Esophagus mucosa (tissue), 1 donor: Measurements from ENCODE around the gene BTNL9. TPM values are rescaled to one million over a fixed set of nuclear protein-coding genes. Genes with fewer than 3 reads are reported as not detected.
"Not testable (repeated sequence)": the region's sequence is repeated elsewhere in the genome, so short reads cannot be mapped to it uniquely, and the experiment has no call there.

Source experiments
- ATAC-seq: fragments of 200-7000 bp; cut with Tn5 transposase; one replicate; pipeline ENCODE4 v1.9.1; 2020
- total RNA-seq: library from RNA; stranded (reverse); gene quantifications from one replicate; pipeline ENCODE4 v1.2.4, GENCODE V29; 2023
- donor health status: DM: yes; HTN: yes; CAD: no.

The BTNL9 gene
- total RNA-seq, 1 donor from 2014 or later, result 2.5 TPM

DNA sequence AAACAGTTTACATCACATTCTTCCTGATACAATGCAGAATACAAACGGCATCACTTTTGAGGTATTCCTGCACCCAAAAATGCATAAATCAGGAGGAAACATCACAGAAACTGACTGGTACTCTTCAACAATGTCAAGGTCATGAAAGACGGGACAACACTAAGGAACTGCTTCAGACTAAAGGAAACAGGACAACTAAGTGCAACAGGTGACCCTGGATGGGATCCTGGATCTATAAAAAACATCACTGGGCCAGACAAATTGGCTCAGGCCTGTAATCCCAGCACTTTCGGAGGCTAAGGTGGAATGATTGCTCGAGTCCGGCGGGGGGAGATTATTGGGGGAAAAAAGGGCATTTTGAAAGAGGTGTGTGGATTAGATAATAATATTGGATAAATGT lies 22.6 kb downstream of the BTNL9 start:
- ATAC-seq, result no peak

DNA sequence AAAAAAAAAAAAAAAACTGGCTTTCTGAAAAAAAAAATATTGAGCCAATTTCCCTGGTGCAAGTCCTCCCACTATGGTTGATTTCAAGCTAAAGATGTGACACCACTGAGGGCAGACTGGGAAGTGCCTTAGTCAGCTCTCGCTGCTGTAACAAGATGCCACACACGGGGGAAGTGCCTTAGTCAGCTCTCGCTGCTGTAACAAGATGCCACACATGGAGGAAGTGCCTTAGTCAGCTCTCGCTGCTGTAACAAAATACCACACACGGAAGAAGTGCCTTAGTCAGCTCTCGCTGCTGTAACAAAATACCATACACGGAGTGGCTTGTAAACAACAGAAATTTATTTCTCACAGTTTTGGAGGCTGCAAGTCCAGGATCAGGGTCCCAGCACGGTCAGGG lies 23.4 kb downstream of the BTNL9 start:
- no peak for ATAC-seq

DNA sequence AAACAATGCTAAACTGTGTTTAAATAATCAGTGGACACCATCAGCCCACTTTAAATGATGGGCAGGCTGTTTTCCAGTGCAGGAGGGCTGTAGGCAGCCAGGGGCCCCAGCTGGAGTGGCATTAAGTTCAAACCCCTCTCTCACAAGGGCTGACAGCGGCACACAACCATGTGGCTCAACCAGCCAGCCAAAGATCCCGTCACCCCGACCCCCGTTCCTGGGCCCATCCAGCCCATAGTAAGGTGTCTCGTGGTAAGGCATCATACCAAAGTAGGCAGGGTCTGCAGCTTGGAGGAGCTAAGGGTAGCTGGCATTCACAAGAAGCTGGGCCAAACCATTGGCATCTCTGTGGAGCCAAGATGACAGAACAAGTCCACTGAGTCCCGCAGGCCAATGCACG lies 24.9 kb downstream of the BTNL9 start:
- ATAC-seq, result no peak

DNA sequence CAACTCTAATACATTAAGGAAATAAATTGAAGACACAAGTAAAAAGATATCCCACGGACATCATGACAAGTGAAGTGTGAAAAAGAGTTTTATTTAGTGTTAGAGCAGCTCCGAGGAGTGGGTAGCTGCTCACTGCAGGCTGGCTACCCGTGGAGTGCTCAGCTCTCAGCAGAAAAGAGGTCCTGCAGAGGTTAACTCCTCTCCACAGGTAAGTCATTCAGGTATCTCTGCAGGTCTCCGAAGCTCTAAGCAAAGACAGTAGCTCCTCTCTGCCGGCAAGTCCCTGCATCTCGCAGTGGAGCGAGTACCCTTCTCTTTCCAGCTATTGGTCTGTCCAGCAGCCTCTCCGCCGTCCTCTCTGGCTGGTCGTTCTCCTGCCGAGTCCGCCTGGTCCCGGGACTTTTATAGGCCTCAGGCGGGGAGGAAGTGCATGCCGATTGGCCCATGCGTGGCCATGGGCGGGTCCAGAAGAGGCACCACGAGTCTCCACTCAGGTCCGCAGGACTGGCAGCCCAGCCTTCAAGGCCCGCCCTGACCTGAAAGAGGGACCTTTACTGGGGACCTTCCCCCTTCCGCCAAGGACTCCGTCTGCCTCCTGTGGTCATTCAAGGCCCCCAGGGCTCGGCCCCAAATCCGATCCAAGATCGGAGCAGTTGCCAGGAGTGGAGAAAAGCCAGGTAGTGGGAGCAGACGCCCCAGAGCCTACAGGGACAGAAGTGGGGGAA lies 29.9 kb downstream of the BTNL9 start:
- ATAC-seq, result peak; percentile 35

DNA sequence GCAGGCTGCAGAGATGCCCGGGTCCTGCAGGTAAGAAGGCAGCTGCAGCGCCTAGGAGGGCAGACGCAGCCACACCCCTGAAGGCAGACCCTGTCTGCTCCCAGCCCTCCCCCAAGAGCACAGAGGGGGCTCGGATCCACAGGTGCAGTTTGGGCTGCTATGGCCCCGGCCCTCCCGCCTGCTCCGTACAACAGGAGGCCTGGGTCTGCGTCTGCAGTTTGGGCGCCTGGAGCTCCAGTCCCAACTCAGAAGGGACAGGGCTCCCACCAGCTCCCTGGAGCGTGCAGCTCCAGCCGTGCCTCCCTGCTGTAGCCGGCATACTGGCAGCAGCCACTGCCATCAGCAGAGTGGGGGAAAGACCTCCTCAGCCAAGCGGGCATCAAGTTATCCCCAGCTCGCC lies 30.5 kb downstream of the BTNL9 start:
- no peak for ATAC-seq

DNA sequence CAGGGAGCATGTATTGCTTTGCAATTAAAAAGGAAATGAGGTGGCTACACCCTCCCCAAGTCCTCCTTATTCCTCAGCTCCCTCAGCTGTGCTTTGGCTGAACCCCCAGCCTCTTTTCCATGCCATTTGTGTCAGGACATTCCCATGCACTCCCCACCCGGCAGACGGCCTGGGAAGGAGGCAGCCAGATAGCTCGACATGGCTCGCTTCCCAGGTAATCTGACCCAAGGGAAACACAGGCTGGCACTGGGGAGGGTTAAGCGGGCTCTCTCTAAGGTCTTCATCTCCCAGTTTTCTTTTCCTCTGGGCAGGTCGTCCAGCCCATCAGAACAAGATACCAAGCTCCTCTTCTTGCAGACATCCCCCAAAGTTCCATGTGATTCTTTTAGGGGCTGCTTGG lies 31.2 kb downstream of the BTNL9 start:
- ATAC-seq, result no peak

DNA sequence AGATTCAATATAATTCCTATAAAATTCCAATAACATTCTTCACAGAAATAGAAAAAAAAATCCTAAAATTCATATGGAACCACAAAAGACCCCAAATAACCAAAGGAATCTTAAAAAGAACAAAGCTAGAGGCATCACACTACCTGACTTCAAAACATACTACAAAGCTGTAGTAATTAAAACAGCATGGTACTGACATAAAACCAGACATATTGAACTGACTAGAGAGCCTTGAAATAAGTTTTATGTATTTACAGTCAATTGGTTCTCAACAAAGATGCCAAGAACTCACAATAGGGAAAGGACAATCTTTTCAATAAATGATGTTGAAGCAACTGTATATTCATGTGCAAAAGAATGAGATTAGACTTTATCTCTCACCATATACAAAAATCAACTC lies 36.9 kb downstream of the BTNL9 start:
- no peak for ATAC-seq

DNA sequence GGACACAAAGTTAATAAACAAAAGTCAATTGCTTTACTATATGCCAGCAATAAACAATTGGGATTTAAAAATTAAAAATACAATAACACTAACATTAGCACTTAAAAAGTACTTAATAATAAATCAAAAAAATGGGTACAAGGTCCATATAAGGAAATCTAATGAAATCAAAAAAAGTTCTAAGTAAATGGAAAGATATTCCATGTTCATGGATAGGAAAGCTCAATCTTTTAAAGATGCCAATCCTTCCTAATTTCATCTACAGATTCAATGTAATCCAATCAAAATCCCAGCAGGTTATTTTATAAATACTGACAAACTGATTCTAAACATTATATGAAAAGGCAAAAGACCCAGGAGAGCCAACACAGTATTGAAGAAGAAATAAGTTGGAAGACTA lies 41.9 kb downstream of the BTNL9 start:
- no peak for ATAC-seq

DNA sequence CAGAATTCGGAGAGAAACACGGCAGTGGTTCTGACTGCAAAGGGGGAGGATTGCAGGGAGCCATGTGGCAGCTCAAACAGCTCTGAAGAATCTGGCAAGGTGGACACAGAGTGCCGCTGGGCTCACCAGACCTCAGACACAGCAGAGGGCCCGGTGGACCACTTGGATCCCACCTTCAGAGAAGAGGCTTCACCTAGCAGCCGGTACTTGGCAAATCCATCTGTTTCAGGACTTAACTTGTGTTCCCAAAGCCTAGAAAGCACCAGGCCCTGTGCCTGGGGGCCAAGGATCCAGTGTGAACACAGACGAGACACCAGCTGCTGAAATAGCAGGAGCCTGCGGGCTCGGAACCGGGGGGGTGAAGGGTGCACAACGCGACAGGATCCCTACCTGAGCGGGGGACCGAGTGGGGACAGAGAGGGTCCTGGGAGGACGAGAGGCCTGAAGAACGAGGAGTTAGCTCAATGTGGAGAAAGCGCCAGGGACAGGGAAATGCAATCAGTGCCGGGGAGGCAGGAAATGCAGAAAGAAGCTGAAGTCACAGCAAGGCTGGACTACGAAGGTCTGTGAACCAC lies 44.6 kb downstream of the BTNL9 start:
- ATAC-seq, result no peak

DNA sequence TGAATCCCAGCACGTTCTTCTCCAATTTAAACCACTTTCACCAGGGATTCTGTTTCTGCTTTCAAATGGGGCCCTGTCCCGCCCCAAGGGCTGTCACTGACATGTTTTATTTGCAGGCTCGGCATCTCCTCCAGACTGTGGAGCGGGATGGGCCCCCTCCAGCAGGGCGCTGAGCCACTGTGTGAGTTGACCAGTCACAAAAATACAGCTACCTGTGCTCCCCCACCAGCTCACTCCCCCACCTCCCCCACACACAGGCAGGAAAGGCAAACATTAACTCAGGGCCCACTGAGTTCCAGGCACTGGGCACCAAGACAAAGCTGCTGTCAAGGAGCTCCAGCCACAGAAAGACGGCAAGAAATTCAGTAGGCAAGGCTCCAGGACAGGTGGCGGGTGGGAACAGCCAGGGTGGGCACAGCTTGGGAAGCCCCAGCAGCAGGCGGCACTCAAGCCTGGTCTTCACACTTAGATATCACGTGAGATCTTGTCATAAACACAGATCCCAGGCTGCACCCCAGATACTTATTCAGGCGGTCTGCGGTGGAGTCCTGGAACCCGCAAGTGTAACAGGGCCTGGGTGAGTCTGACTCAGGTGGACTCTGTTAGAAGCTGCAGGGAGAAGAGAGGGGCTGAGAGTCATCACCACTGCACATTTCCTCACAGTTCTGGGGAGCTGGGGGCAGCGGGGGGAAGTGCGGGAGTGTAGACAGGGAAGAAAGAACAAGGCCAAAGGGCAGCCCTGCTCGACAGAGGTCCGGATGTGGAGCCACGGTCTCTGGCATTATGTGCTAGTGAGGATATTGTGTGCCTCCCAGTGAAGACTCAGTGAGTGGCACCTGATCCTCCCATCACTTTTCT lies 46.2 kb downstream of the BTNL9 start:
- ATAC-seq, result no peak

DNA sequence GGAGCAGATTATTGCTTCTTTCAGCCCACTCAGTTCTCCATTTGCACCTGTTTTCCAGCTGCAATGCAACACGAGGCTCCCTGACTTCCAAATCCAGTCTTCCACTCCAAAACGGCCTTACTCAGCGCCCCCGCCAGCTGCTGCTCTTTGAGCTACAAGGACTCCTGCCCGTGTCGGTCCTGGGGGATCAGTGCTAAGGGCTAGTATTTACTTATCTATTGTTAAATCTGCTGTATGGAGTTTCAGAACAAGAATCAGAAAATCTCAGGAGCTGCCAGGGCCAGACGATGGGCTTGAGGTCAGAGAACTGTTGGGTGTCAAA lies 46.8 kb downstream of the BTNL9 start:
- no peak for ATAC-seq

DNA sequence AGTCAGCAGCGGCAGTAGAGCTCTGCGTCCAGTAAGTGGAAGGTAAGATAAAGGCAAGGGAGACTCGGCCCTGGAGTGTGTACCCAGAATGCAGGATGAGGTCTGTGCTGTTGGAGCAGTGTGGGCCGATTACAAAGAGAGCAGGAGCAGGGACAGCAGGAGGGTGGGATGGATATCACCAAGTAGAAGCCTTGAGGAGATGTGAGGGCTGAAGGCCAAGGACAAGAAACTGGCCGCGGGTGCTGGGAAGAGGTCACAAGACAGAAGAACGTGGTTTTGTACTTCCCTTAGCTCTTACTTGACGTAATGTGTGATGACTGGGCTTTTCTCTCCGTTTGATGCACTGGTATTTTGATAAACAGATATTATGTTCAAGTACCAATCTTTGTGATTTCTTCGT lies 47.2 kb downstream of the BTNL9 start:
- ATAC-seq, result no peak

DNA sequence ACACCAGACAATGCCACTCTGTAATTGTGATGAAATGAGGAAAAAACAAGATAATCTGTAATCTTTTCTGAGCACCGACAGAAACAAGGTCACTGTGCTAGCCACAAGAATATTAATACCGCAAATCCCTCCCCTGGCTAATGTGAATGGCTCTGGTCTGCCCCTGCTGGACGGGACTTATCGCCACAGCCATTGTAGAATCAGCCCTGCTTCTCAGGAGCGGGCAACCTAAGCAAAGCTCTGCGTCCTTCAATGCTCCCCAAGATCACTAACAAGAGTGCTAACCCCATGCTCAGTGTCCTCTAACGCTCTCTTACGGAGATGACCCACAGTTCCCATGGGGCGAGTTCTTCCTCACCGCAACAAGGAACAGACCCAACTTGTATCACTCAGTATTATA lies 48.2 kb downstream of the BTNL9 start:
- ATAC-seq, result no peak

DNA sequence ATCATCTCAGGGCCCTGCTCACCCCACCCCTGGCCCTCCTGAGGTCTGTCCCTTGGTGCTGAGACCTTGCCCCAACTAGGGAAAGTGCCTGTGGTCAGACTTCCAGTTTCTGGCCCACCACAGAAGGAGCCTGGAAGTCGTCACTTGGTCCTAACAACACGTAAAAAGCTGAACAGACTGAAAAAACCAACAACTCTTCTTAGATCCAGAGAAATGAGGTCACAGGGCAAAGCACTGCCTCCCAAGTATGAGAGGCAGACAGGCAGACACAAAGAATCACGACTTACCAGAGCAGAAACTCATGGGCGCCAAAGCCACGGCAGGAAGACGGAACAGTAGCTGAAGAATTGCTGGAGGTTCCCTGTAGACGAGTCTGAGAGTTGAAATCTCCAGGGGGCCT lies 52.4 kb downstream of the BTNL9 start:
- ATAC-seq, result no peak

DNA sequence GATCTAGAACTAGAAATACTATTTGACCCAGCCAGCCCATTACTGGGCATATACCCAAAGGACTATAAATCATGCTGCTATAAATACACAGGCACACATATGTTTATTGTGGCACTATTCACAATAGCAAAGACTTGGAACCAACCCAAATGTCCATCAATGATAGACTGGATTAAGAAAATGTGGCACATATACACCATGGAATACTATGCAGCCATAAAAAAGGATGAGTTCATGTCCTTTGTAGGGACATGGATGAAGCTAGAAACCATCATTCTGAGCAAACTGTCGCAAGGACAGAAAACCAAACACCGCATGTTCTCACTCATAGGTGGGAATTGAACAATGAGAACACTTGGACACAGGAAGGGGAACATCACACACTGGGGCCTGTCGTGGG lies 55.1 kb downstream of the BTNL9 start:
- not testable (repeated sequence) for ATAC-seq

DNA sequence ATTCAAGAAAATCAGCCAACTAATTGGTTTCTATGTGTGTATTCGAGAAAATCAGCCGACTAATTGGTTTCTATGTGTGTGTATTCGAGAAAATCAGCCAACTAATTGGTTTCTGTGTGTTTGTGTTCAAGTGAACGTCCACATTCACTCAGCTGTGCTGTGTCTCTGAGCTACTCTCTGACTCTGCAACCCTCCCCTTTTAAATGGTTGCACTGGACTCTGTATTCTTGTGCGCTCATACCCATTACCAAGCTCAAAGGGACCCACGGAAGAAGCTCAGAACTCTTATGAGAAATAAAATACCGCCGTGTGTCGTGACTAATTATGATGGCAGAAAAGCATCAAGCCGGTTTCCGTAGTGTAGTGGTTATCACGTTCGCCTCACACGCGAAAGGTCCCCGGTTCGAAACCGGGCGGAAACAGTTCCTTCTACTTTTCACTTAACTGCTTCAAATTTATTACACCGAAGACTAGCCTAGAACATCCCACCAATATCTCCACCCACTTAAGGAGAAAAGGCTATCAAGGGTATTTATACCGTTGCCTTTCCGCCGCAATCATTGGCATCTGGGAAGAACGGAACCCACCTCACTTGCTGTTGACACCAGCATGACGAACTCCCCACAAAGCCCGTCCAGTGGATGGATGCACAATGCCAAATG lies 56.8 kb downstream of the BTNL9 start:
- peak; percentile 58 for ATAC-seq

DNA sequence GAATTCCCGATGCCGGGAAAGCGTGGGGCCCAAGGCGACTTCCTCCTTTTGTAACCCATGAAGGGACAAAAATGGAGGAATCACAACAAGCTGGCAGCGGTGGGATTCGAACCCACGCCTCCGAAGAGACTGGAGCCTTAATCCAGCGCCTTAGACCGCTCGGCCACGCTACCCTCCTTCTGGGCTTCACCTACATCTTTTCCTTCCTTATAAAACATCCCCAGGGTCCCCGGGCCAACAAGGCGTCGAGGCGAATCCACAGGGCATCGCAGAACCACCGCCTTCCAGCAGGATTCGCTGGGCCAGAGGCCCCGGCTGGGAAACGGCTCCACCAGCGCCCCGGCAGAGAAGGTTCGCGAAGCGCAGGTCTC lies 57.3 kb downstream of the BTNL9 start:
- ATAC-seq, result not testable (repeated sequence)

DNA sequence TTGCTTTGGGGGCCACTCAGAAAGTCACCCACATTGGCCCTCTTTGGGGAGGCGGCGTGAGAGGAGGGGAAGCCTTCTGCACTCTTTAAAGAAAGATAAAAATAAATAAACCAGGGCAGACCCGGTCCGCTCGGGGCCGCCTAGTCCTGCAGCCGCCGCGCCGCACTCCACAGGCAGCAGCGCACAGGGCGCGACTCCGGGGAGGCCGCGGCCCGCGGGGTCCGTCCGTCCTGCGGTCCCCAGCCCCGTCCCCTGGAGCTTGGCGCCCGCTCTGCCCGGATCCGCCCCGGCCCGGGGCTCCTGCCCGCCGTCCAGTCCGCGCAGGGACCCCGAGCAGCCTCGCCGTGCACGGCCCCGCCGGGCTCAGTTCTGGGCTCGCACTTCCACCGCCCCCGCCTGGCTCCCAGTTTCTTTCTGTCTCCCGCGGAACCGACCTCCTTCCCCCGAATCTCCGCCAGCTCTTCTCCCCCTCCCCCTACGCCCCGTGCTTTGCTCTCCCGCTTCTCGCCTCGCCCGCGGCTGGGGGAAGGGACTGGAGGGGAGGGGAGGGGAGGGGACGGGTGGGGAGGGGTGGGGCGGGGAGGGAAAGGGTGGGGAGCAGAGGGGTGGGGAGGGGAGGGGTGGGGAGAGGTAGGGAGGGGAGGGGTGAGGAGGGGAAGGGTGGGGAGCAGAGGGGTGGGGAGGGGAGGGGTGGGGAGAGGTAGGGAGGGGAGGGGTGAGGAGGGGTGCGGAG lies 57.9 kb downstream of the BTNL9 start:
- ATAC-seq, result peak; percentile 19

DNA sequence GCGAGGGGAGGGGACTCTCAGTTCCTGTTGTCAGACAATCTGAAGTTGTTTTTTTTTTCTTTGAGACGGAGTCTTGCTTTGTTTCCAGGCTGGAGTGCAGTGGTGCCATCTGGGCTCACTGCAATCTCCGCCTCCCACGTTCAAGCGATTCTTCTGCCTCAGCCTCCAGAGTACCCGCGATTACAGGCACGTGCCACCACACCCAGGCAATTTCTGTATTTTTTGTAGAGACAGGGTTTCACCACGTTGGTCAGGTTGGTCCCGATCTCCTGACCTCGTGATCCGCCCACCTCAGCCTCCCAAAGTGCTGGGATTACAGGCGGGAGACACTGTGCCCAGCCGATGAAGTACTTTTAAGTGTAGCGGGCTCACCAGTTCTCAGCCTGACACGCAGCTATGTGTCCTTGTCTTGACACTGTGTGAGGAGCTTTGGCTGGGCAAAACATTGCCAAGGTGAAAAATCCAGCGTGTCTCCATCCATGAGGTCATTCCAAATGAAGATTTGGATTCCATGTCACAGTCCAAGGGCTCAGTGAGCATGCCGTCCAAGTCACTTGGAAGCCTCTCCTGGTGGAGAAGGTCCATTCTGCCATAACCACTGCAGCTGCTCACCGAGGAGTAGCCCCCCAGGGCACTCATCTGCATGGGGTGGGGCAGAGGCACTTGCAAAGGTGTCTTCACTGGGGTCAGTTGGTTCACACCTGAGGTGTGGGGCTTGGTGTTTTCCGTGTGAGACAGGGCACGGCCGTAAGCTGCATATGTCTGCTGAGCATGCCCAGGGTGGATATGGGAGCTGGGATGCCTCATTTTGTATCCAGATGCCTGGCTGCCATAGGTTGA lies 58.9 kb downstream of the BTNL9 start:
- ATAC-seq, result no peak

DNA sequence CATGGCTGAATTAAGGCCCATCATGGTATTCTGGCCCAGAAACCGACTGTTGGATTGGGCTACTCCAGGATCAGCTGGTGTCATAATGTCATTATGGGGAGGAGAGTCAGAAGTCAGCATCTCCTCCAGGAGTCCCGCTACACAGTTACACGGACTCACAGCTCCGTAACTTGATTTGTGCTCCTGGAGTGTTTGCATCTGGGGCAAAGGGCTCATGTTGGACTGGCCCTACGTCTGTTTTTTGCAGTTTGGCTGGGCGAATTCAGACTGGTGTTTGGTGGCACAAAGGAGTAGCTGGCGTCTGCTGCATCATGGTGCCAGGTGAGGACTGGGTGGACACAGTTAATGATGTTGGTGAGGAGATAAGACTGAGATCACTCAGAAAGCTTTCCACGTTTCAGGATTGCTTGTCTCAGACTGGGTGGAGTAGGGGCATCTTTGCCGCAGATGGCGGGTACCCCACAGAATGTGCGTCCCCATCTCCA lies 59.6 kb downstream of the BTNL9 start:
- ATAC-seq, result no peak

DNA sequence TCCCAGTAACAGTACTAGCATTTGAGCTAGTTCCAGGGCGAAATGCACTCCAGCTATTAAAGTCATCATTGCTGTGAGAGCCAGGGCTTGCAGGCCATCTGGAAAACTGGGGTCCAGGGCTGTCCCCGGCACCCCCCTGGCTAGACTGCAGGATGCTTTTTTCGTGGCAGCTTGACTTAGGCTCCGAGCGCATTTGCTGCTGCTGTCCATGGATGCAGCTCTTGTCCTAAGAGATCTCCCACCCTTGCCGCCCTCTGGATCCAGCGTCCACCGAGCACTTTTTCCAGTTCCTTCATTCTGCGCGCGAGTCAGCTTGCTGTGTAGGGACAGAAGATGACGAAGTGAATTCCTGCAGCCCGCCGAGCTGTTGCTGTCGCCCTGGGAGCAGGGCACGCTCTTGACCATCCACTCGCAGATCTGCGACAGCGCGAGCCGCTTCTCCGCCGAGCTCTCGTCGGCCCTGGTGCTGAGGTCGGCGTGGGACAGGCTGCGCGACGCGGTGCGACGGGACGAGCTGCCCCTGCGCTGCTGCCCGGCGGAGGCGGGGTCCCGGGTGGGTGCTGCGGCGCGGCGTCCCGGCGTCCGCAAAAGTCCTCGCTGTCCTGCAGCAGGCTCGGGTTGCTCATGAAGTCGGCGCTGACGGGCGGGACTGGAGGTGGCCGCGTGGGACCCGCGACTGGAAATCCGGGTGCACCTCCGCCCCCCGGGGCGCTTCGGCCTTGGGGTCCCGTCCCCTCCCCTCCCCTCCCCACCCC lies 60.2 kb downstream of the BTNL9 start:
- ATAC-seq, result no peak
